ENCODE data around the gene PDXP. TPM values are rescaled to one million over a fixed set of nuclear protein-coding genes. Genes with fewer than 3 reads are reported as not detected.

The PDXP gene
- total and polyA plus RNA-seq, 7 donors, result 9.0 to 37.9 (median 12.9) TPM

GRCh38 chr22:37611207-37611606 is 47.3 kb upstream of the PDXP start:
- 65 to 84% (median 68%) methylated on average over 6 of the region's 6 CpGs for WGBS, 3 donors
- H3K27me3 ChIP-seq (ENCODE audit: insufficient read depth in 3 of 3, low read length in 2 of 3), result no peaks in the 10 kb centered on the region

GRCh38 chr22:37616201-37617083 is 42.1 kb upstream of the PDXP start:
- 85 to 91% (median 86%) methylated on average over 27 of the region's 27 CpGs for WGBS, 3 donors

More at GRCh38 chr22:37611207-37611606, 47.3 kb upstream of the PDXP start:
- intact Hi-C loops (cut with DNase I), result no loop called here
- Histone ChIP-seq H3K27ac (no peak overlapping the region), H3K4me1 (peaks cover 24% of the 10 kb centered on the region), H3K9me3 (no peaks in the 10 kb centered on the region), H3K36me3 (ENCODE audit: insufficient read depth in 1 of 2, low read depth in 1 of 2) (peaks cover 0 to 23% of the 10 kb centered on the region in 2 donors), H3K4me3 (no peak overlapping the region)
- no peak for TF ChIP-seq CTCF (IDR thresholded peaks at IDR 0.05)
- DNase-seq, result no peak
- ATAC-seq, result no peak

GRCh38 chr22:37617431-37617830 is 41.1 kb upstream of the PDXP start:
- 90 to 94% (median 91%) methylated on average over 1 of the region's 1 CpG for WGBS, 3 donors
- TF ChIP-seq CTCF (IDR thresholded peaks at IDR 0.05), result no peak
- Histone ChIP-seq H3K4me1 (no peaks in the 10 kb centered on the region), H3K4me3 (no peak overlapping the region), H3K27ac (no peak overlapping the region), H3K27me3 (ENCODE audit: insufficient read depth in 3 of 3, low read length in 2 of 3) (no peaks in the 10 kb centered on the region), H3K36me3 (ENCODE audit: insufficient read depth in 1 of 2, low read depth in 1 of 2) (peaks cover 0 to 84% of the 10 kb centered on the region in 2 donors), H3K9me3 (no peaks in the 10 kb centered on the region)
- ATAC-seq (no peak), DNase-seq (no peak)
- intact Hi-C loops (cut with DNase I), result no loop called here

More at GRCh38 chr22:37616201-37617083, 42.1 kb upstream of the PDXP start:
- intact Hi-C loops (cut with DNase I), result no loop called here
- no peak for DNase-seq
- Histone ChIP-seq H3K4me1 (peaks cover 1% of the 10 kb centered on the region), H3K4me3 (no peak overlapping the region), H3K36me3 (ENCODE audit: insufficient read depth in 1 of 2, low read depth in 1 of 2) (peaks cover 0 to 75% of the 10 kb centered on the region in 2 donors), H3K27ac (no peak overlapping the region), H3K27me3 (ENCODE audit: insufficient read depth in 3 of 3, low read length in 2 of 3) (no peaks in the 10 kb centered on the region), H3K9me3 (no peaks in the 10 kb centered on the region)
- no peak for ATAC-seq
- no peak for TF ChIP-seq CTCF (IDR thresholded peaks at IDR 0.05)

- no peaks in the 10 kb centered on the region for H3K27me3 ChIP-seq (ENCODE audit: insufficient read depth in 3 of 3, low read length in 2 of 3)
- DNase-seq (no peak), ATAC-seq (no peak)
- 82 to 88% (median 86%) methylated on average over 14 of the region's 14 CpGs for whole genome bisulfite sequencing, 3 donors
- no peak overlapping the region for H3K27ac ChIP-seq
- intact Hi-C loops (cut with DNase I), result no loop called here
- peaks cover 0 to 91% of the 10 kb centered on the region in 2 donors for H3K36me3 ChIP-seq (ENCODE audit: insufficient read depth in 1 of 2, low read depth in 1 of 2)
- H3K4me1 ChIP-seq, result no peaks in the 10 kb centered on the region
- TF ChIP-seq CTCF (IDR thresholded peaks at IDR 0.05), result no peak
- H3K9me3 ChIP-seq, result no peaks in the 10 kb centered on the region
- no peak overlapping the region for H3K4me3 ChIP-seq
Observed at GRCh38 chr22:37618072-37618656, 40.4 kb upstream of the PDXP start.
